DOHH2 (cell line): ENCODE measurements around the gene RAD51B.

ENCODE experiments used
- EZH2phosphoT487 ChIP-seq: fragments of 200-600 bp; sonication (generic); IDR thresholded peaks from 2 replicates; pipeline ENCODE4 v1.6.1; 2017; ENCODE audit warnings: borderline replicate concordance, mild to moderate bottlenecking, antibody characterized with exemption, low read length, moderate library complexity, mixed read lengths
- TF ChIP-seq, protein P1 (sequence below): fragments of 200-600 bp; sonication (generic); IDR thresholded peaks from one replicate; pipeline ENCODE4 v1.5.1; 2014; ENCODE audit warnings: antibody characterized with exemption, mild to moderate bottlenecking, low read depth, low read length; ENCODE audit not compliant: poor library complexity, severe bottlenecking

DNA sequence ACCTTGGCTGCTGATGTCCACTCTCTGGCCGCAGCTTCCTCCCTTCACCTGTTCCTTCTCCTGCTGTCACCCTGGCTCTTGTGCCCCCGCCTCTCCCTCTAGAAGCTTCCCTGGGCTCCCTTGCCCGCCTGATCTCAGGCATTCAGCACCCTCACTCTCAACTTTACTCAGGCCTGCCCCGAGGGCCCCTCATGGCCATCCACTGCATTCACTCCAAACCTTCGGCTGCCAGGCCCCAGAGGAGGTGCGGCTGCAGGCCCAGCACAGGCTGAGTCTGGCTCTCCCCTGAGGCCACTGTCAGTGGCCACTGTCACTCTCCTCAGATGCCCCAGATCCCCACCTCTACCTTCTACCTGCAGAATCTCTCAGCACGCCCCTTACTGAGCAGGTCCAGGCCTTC is 789.4 kb downstream of the RAD51B start:
- TF ChIP-seq, protein P1, sequence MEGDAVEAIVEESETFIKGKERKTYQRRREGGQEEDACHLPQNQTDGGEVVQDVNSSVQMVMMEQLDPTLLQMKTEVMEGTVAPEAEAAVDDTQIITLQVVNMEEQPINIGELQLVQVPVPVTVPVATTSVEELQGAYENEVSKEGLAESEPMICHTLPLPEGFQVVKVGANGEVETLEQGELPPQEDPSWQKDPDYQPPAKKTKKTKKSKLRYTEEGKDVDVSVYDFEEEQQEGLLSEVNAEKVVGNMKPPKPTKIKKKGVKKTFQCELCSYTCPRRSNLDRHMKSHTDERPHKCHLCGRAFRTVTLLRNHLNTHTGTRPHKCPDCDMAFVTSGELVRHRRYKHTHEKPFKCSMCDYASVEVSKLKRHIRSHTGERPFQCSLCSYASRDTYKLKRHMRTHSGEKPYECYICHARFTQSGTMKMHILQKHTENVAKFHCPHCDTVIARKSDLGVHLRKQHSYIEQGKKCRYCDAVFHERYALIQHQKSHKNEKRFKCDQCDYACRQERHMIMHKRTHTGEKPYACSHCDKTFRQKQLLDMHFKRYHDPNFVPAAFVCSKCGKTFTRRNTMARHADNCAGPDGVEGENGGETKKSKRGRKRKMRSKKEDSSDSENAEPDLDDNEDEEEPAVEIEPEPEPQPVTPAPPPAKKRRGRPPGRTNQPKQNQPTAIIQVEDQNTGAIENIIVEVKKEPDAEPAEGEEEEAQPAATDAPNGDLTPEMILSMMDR = no peak
- no peak for TF ChIP-seq EZH2phosphoT487
